Ascending aorta (tissue), 2 donors: ENCODE results near the gene ARHGEF28. TPM values are rescaled to one million over a fixed set of nuclear protein-coding genes. Genes with fewer than 3 reads are reported as not detected.

Experiments used
- DNase-seq, 2 donors: peaks; one replicate each; pipeline ENCODE4 v3.0.0-alpha.2; 2019; ENCODE audit warnings: low spot score in 2 of 2
- H3K27ac ChIP-seq, 2 donors: fragments of 200-600 bp; sonication (generic); one replicate each; pipeline ENCODE4 v1.5.1; 2016 to 2017; ENCODE audit warnings: mild to moderate bottlenecking in 1 of 2
- H3K27me3 ChIP-seq: fragments of 200-600 bp; sonication (generic); one replicate; pipeline ENCODE4 v1.5.1; 2017
- H3K36me3 ChIP-seq, 2 donors: fragments of 200-600 bp; sonication (generic); one replicate each; pipeline ENCODE4 v1.5.1; 2016
- H3K4me1 ChIP-seq, 2 donors: fragments of 200-600 bp; sonication (generic); one replicate each; pipeline ENCODE4 v1.5.1; 2016 to 2017; ENCODE audit warnings: mild to moderate bottlenecking in 1 of 2
- H3K4me3 ChIP-seq, 2 donors: fragments of 200-600 bp; sonication (generic); one replicate each; pipeline ENCODE4 v1.5.1; 2016 to 2017; ENCODE audit warnings: mild to moderate bottlenecking in 1 of 2
- H3K9me3 ChIP-seq, 2 donors: fragments of 200-600 bp; sonication (generic); one replicate each; pipeline ENCODE4 v1.5.1; 2016
- intact Hi-C: fragments of 100-400 bp; cut with DNase I; formaldehyde crosslinking; loops from one replicate; pipeline ENCODE4 v1.15.1; 2023
- total RNA-seq: library from RNA; depleted of rRNA; stranded (reverse); fragments of >200 nt; gene quantifications from one replicate; pipeline ENCODE4 v1.1.0, GENCODE V29; 2016
- TF ChIP-seq, protein P1 (sequence below), 3 experiments: fragments of 200-600 bp in 2 of 3; fragments of 450-650 bp in 1 of 3; sonication (generic) in 2 of 3; IDR thresholded peaks; one replicate each; pipeline ENCODE4 v1.5.1; 2016 to 2019; ENCODE audit warnings: antibody characterized with exemption in 3 of 3, mild to moderate bottlenecking in 1 of 3, moderate library complexity in 1 of 3

ARHGEF28 gene
- total RNA-seq, 1 donor from 2014 or later, result 15.1 TPM

DNA sequence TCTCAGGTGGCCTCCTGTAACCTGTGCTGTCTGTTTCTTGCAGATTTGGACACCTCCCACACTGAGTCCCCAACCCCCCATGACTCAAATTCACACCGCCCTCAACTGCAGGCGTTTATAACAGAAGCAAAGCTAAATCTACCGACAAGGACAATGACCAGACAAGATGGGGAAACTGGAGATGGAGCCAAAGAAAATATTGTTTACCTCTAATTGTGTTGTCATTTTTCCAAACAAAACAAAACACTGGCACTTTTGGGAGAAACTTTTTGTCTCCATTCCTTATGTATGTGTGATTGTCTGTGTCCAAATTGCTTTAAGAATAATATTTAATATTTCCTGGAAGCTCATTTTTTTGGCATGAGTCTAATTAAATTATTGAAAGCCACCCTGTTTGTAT is 314.8 kb downstream of the ARHGEF28 start:
- Histone ChIP-seq H3K27ac (peak overlapping the region; percentile 63 to 66), H3K4me3 (no peak overlapping the region), H3K9me3 (no peaks in the 10 kb centered on the region), H3K27me3 (no peaks in the 10 kb centered on the region), H3K4me1 (peaks cover 0 to 21% of the 10 kb centered on the region in 2 donors), H3K36me3 (no peaks in the 10 kb centered on the region)
- intact Hi-C loops, result no loop called here
- TF ChIP-seq, protein P1, sequence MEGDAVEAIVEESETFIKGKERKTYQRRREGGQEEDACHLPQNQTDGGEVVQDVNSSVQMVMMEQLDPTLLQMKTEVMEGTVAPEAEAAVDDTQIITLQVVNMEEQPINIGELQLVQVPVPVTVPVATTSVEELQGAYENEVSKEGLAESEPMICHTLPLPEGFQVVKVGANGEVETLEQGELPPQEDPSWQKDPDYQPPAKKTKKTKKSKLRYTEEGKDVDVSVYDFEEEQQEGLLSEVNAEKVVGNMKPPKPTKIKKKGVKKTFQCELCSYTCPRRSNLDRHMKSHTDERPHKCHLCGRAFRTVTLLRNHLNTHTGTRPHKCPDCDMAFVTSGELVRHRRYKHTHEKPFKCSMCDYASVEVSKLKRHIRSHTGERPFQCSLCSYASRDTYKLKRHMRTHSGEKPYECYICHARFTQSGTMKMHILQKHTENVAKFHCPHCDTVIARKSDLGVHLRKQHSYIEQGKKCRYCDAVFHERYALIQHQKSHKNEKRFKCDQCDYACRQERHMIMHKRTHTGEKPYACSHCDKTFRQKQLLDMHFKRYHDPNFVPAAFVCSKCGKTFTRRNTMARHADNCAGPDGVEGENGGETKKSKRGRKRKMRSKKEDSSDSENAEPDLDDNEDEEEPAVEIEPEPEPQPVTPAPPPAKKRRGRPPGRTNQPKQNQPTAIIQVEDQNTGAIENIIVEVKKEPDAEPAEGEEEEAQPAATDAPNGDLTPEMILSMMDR (IDR thresholded peaks at IDR 0.05), result no peak
- no peak for DNase-seq

DNA sequence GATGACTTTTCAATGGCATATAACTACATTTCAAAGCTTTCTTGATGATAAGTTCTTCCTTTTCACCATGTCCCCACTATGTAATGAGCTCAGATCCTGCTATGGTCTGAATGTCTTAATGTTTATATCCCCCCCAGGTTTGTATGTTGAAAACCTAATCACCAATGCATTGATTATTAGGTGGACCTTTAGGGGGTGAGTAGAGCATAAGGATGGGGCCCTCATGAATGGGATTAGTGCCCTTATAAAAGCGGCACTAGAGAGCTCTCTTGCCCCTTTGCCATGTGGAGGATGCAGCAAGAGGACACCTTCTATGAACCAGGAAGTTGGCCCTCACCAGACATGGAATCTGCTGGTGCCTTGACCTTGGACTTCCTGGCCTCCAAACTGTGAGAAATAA is 316.8 kb downstream of the ARHGEF28 start:
- intact Hi-C loops, result no loop called here
- TF ChIP-seq, protein P1 (IDR thresholded peaks at IDR 0.05), result no peak
- Histone ChIP-seq H3K4me3 (no peak overlapping the region), H3K36me3 (no peaks in the 10 kb centered on the region), H3K9me3 (no peaks in the 10 kb centered on the region), H3K27me3 (no peaks in the 10 kb centered on the region), H3K27ac (no peak overlapping the region), H3K4me1 (peaks cover 0 to 23% of the 10 kb centered on the region in 2 donors)
- no peak for DNase-seq

DNA sequence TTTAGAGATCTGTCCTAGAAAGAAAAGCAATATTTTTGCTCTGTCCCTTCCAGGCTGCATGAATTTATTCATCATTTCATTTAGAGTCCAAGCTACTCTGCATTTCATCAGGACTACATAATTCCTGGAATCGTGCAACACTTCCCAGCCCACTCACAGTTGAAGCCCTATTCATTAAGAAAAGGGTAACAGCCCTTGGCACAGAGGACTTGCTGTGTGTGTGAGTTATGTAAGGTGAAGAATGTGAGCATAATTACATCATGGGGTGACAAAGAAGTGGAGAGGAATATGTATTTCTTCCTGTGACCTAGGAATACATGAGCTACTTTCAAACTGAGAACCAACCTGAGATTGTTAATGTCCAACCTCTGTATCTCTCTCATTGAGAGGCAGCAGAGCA is 317.4 kb downstream of the ARHGEF28 start:
- intact Hi-C loops, result no loop called here
- Histone ChIP-seq H3K9me3 (no peaks in the 10 kb centered on the region), H3K27me3 (no peaks in the 10 kb centered on the region), H3K4me1 (peaks cover 0 to 29% of the 10 kb centered on the region in 2 donors), H3K4me3 (no peak overlapping the region), H3K36me3 (no peaks in the 10 kb centered on the region), H3K27ac (no peak overlapping the region)
- TF ChIP-seq, protein P1 (IDR thresholded peaks at IDR 0.05), result no peak
- DNase-seq, result no peak

DNA sequence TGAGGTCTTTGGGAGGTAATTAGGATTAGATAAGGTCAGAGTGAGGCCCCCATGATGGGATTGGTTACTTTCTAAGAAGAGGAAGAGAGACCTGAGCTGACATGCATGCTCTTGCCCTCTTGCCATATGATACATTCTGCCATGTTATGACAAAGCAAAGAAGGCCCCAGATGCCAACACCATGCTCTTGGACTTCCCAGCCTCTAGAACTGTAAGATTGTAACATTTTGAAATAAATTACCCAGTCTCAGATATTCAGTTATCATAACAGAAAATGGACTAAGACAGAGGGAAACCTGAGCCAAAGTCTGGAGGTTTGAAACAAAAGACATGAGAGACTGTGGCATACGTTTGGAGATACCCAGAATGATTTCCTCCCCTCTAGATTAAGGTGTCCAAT is 318.6 kb downstream of the ARHGEF28 start:
- Histone ChIP-seq H3K27ac (no peak overlapping the region), H3K4me1 (peaks cover 0 to 29% of the 10 kb centered on the region in 2 donors), H3K9me3 (no peaks in the 10 kb centered on the region), H3K36me3 (no peaks in the 10 kb centered on the region), H3K27me3 (no peaks in the 10 kb centered on the region), H3K4me3 (no peak overlapping the region)
- TF ChIP-seq, protein P1 (IDR thresholded peaks at IDR 0.05), result no peak
- intact Hi-C loops, result no loop called here
- no peak for DNase-seq

DNA sequence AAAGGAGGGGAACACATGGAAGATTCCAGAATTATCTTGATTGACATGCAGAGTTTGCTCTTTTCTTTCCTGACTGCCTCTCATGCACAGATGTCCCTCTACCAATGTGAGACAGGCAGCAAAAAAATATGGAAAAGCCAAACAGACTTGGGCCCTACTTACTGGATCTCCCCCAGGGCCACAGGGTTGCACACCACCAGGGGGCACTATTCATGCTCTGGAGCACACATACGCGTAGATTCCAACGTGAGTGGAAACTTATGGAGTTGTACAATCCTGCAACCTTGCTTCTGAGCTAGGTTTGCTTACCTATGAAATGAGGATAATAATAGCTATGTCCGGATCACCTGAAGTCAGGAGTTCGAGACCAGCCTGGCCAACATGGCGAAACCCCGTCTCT is 319.5 kb downstream of the ARHGEF28 start:
- Histone ChIP-seq H3K4me1 (peaks cover 0 to 25% of the 10 kb centered on the region in 2 donors), H3K36me3 (no peaks in the 10 kb centered on the region), H3K9me3 (no peaks in the 10 kb centered on the region), H3K27ac (no peak overlapping the region), H3K4me3 (no peak overlapping the region), H3K27me3 (no peaks in the 10 kb centered on the region)
- intact Hi-C loops, result no loop called here
- TF ChIP-seq, protein P1 (IDR thresholded peaks at IDR 0.05), result no peak
- no peak for DNase-seq

DNA sequence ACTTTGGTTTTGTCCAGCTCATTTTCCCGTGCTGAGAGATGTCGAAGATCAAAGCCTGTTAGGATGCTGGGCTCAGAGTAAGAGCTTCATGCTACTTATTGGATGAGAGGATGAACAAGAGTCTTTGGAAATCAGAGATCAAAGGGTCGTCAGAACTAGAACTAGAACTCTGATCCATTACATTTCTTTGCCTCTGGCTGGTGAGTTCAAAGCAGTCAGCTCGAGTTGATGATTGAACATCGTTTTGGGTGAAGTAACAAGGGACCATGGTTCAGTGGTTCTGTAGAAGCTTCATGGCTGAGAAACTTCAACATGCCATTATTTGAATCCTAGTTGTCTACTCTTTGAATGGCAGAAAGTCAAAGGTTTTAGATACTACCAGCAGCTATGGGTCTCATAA is 320.3 kb downstream of the ARHGEF28 start:
- no peaks in the 10 kb centered on the region for H3K27me3 ChIP-seq
- no peaks in the 10 kb centered on the region for H3K36me3 ChIP-seq
- DNase-seq, result no peak
- peaks cover 0 to 22% of the 10 kb centered on the region in 2 donors for H3K4me1 ChIP-seq
- no peak overlapping the region for H3K4me3 ChIP-seq
- intact Hi-C loops, result no loop called here
- no peaks in the 10 kb centered on the region for H3K9me3 ChIP-seq
- no peak overlapping the region for H3K27ac ChIP-seq
- TF ChIP-seq, protein P1 (IDR thresholded peaks at IDR 0.05), result no peak
